GM12873 (cell line): ENCODE data around the gene PYGB.

Experiments
- TF ChIP-seq, protein P1 (sequence below): IDR thresholded peaks from 2 replicates; pipeline ENCODE4 v1.5.1; 2012; ENCODE audit warnings: low read depth, mild to moderate bottlenecking, moderate library complexity, low read length, control low read depth; ENCODE audit not compliant: insufficient read depth; ENCODE audit errors: missing control alignments

PYGB gene

GRCh38 chr20:25245461-25245860, 2.4 kb upstream of the PYGB start:
- TF ChIP-seq, protein P1, sequence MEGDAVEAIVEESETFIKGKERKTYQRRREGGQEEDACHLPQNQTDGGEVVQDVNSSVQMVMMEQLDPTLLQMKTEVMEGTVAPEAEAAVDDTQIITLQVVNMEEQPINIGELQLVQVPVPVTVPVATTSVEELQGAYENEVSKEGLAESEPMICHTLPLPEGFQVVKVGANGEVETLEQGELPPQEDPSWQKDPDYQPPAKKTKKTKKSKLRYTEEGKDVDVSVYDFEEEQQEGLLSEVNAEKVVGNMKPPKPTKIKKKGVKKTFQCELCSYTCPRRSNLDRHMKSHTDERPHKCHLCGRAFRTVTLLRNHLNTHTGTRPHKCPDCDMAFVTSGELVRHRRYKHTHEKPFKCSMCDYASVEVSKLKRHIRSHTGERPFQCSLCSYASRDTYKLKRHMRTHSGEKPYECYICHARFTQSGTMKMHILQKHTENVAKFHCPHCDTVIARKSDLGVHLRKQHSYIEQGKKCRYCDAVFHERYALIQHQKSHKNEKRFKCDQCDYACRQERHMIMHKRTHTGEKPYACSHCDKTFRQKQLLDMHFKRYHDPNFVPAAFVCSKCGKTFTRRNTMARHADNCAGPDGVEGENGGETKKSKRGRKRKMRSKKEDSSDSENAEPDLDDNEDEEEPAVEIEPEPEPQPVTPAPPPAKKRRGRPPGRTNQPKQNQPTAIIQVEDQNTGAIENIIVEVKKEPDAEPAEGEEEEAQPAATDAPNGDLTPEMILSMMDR: no peak

- TF ChIP-seq, protein P1: no peak
Observed at GRCh38 chr20:25246182-25246999, 1.5 kb upstream of the PYGB start.

- TF ChIP-seq, protein P1: peak; percentile 31
Observed at GRCh38 chr20:25247000-25247517, 826 bp upstream of the PYGB start.

- TF ChIP-seq, protein P1: no peak
Observed at GRCh38 chr20:25247518-25247955, 348 bp upstream of the PYGB start.

DNA sequence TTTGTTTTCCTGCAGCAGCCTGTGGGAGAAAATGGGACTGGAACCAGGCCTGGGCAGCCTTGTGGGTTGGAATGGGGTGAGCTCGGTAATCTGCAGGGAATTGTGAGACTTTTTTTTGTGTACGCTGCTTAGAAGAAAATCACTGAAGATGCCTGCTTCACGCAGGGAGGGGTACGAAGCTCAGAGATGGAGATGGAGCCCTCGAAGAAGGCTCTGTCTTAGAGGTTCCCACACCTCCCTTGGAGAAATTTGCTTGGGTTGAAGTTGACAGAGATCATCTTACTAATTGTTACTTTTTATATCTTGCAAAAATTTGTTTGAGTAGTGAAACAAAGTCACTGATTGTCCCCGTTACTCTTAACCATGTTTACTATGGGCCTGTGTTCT, 894 bp downstream of the PYGB start:
- TF ChIP-seq, protein P1: no peak

- TF ChIP-seq, protein P1: no peak
Observed at GRCh38 chr20:25249198-25249931, 1.5 kb downstream of the PYGB start.

- TF ChIP-seq, protein P1: no peak
Observed at GRCh38 chr20:25250508-25250907, 2.6 kb downstream of the PYGB start.
